ENCODE measurements around the gene PARP9.

PARP9 gene

DNA sequence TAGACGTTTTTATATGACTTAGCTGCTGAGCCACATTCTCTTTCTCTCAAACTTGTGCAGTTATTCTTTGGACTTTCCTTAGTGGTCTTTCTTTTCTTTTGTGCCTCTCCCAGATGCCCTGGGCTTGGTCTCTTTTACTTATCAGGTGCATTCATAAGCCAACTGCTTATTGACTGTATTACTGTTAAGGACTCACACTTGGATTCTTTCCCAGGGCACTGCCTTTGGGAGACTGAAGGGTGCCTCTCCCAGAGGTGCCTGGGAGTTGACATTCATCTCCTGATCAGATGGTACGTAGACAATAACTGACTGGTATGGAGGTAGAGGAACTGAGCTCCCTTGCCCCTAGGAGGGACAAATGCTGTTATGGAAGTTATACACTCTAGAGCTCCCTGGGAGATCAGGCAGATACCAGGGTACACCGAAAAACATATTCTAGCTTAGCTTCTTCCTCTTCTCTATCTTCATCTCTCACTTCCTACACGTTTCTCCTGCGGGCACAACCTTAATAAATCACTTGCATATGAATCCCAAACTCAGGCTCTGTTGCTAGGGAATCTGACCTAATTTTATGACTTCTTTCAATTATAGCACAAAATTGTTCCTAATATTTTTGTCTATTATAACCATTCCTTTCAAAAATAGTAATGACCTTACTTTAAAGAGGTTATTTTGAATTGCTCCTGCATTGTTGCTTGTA lies 38.1 kb upstream of the PARP9 start:
- TF ChIP-seq, protein P1, sequence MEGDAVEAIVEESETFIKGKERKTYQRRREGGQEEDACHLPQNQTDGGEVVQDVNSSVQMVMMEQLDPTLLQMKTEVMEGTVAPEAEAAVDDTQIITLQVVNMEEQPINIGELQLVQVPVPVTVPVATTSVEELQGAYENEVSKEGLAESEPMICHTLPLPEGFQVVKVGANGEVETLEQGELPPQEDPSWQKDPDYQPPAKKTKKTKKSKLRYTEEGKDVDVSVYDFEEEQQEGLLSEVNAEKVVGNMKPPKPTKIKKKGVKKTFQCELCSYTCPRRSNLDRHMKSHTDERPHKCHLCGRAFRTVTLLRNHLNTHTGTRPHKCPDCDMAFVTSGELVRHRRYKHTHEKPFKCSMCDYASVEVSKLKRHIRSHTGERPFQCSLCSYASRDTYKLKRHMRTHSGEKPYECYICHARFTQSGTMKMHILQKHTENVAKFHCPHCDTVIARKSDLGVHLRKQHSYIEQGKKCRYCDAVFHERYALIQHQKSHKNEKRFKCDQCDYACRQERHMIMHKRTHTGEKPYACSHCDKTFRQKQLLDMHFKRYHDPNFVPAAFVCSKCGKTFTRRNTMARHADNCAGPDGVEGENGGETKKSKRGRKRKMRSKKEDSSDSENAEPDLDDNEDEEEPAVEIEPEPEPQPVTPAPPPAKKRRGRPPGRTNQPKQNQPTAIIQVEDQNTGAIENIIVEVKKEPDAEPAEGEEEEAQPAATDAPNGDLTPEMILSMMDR (IDR thresholded peaks at IDR 0.05; ENCODE audit: low read length), result no peak
- no peak for TF ChIP-seq EZH2 (optimal IDR thresholded peaks at IDR 0.05; ENCODE audit: low read depth, low read length)
- TF ChIP-seq EZH2phosphoT487 (IDR thresholded peaks at IDR 0.05; ENCODE audit: low read length), result no peak
- H3F3A ChIP-seq (ENCODE audit: insufficient read depth, low read length), result no peaks in the 10 kb centered on the region
- no peaks in the 10 kb centered on the region for H3K9me2 ChIP-seq (replicated peaks; ENCODE audit: insufficient read depth, low read length)
- no peaks in the 10 kb centered on the region for H3K36me3 ChIP-seq (replicated peaks; ENCODE audit: insufficient read depth, low read length)
- DNase-seq, result no peak
- H3K9me3 ChIP-seq (replicated peaks; ENCODE audit: insufficient read depth, low read length), result no peaks in the 10 kb centered on the region
- no peaks in the 10 kb centered on the region for H4K20me1 ChIP-seq (ENCODE audit: insufficient read depth, low read length)
- no peaks in the 10 kb centered on the region for H3K79me2 ChIP-seq (ENCODE audit: low read length)
- H3K4me2 ChIP-seq (ENCODE audit: low read depth, low read length), result no peak overlapping the region
- H3K27me3 ChIP-seq (replicated peaks; ENCODE audit: insufficient read depth, low read length), result no peaks in the 10 kb centered on the region
- no peaks in the 10 kb centered on the region for H3K4me1 ChIP-seq (ENCODE audit: low read length)
- no peak overlapping the region for H3K27ac ChIP-seq (ENCODE audit: low read length)
- no peak overlapping the region for H3K9ac ChIP-seq (ENCODE audit: low read length)
- no peak overlapping the region for H2AFZ ChIP-seq (ENCODE audit: low read length)
- H3K4me3 ChIP-seq (ENCODE audit: low read length), result no peak overlapping the region

DNA sequence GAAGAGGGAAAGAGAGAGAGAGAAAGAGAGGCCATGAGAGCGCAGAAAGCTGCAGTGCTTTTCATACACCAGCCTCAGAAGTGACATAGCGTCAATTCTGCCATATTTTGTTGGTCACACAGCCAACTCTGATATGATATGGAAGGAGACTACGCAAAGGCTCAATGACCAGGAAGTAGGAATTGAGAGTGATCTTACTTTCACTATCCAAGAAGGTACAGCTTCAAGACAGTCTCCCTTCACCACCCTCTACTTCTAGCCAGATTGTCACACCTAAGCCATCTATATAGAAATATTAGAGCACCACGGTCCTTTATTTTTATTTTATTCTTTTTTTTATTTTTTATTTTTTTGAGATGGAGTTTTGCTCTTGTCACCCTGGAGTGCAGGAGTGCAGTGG lies 34.5 kb upstream of the PARP9 start:
- H3K36me3 ChIP-seq (replicated peaks; ENCODE audit: insufficient read depth, low read length), result no peaks in the 10 kb centered on the region
- no peaks in the 10 kb centered on the region for H3K9me3 ChIP-seq (replicated peaks; ENCODE audit: insufficient read depth, low read length)
- no peaks in the 10 kb centered on the region for H3K4me1 ChIP-seq (ENCODE audit: low read length)
- no peak overlapping the region for H3K9ac ChIP-seq (ENCODE audit: low read length)
- no peak overlapping the region for H3K4me2 ChIP-seq (ENCODE audit: low read depth, low read length)
- no peak for DNase-seq
- H3K27ac ChIP-seq (ENCODE audit: low read length), result no peak overlapping the region
- TF ChIP-seq EZH2phosphoT487 (IDR thresholded peaks at IDR 0.05; ENCODE audit: low read length) (no peak), EZH2 (optimal IDR thresholded peaks at IDR 0.05; ENCODE audit: low read depth, low read length) (no peak)
- TF ChIP-seq, protein P1 (IDR thresholded peaks at IDR 0.05; ENCODE audit: low read length), result no peak
- H2AFZ ChIP-seq (ENCODE audit: low read length), result no peak overlapping the region
- H3K4me3 ChIP-seq (ENCODE audit: low read length), result no peak overlapping the region
- no peaks in the 10 kb centered on the region for H3F3A ChIP-seq (ENCODE audit: insufficient read depth, low read length)
- no peaks in the 10 kb centered on the region for H4K20me1 ChIP-seq (ENCODE audit: insufficient read depth, low read length)
- no peaks in the 10 kb centered on the region for H3K79me2 ChIP-seq (ENCODE audit: low read length)
- no peaks in the 10 kb centered on the region for H3K27me3 ChIP-seq (replicated peaks; ENCODE audit: insufficient read depth, low read length)
- no peaks in the 10 kb centered on the region for H3K9me2 ChIP-seq (replicated peaks; ENCODE audit: insufficient read depth, low read length)

DNA sequence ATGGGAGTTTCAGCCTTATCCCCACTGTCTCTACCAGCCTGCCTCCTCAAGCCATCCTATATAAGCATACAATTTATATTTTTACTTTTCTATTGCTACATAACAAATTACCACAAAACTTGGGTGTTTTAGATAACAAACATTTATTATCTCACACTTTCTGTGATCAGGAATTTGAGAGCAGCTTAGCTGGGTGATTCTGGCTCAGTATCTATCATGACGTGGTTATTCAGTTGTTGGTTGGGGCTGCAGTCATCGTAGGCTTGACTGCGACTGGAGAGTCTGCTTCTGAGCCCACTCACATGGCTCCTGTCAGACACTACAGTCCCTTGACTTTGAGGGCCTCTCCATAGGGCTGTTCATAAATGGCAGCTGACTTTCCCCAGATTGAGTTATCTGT lies 34.1 kb upstream of the PARP9 start:
- Histone ChIP-seq H3K4me3 (ENCODE audit: low read length) (no peak overlapping the region), H3K9me3 (replicated peaks; ENCODE audit: insufficient read depth, low read length) (no peaks in the 10 kb centered on the region), H3K27ac (ENCODE audit: low read length) (no peak overlapping the region), H4K20me1 (ENCODE audit: insufficient read depth, low read length) (no peaks in the 10 kb centered on the region), H3K9ac (ENCODE audit: low read length) (no peak overlapping the region), H3K9me2 (replicated peaks; ENCODE audit: insufficient read depth, low read length) (no peaks in the 10 kb centered on the region), H3K79me2 (ENCODE audit: low read length) (no peaks in the 10 kb centered on the region), H3K4me1 (ENCODE audit: low read length) (no peaks in the 10 kb centered on the region), H3K4me2 (ENCODE audit: low read depth, low read length) (no peak overlapping the region), H2AFZ (ENCODE audit: low read length) (no peak overlapping the region), H3F3A (ENCODE audit: insufficient read depth, low read length) (no peaks in the 10 kb centered on the region), H3K36me3 (replicated peaks; ENCODE audit: insufficient read depth, low read length) (no peaks in the 10 kb centered on the region), H3K27me3 (replicated peaks; ENCODE audit: insufficient read depth, low read length) (no peaks in the 10 kb centered on the region)
- no peak for DNase-seq
- TF ChIP-seq, protein P1 (IDR thresholded peaks at IDR 0.05; ENCODE audit: low read length), result no peak
- TF ChIP-seq EZH2 (optimal IDR thresholded peaks at IDR 0.05; ENCODE audit: low read depth, low read length) (no peak), EZH2phosphoT487 (IDR thresholded peaks at IDR 0.05; ENCODE audit: low read length) (no peak)

Measured in MM.1S (cell line).